KMS-11 (cell line): ENCODE data around the gene DNAAF3.
"Not testable (repeated sequence)": the region's sequence is repeated elsewhere in the genome, so short reads cannot be mapped to it uniquely, and the experiment has no call there.

Experiments
- H2AFZ ChIP-seq: fragments of 200-600 bp; sonication (generic); 2 replicates; pipeline ENCODE4 v1.6.1; 2016; ENCODE audit warnings: antibody characterized with exemption, mixed run types, low read depth
- H3K27ac ChIP-seq: fragments of 200-600 bp; sonication (generic); 2 replicates; pipeline ENCODE4 v1.6.1; 2016; ENCODE audit warnings: mild to moderate bottlenecking, mixed run types
- H3K27me3 ChIP-seq: fragments of 200-600 bp; sonication (generic); 2 replicates; pipeline ENCODE4 v1.6.1; 2017; ENCODE audit warnings: mild to moderate bottlenecking, low read depth, mixed run types, moderate library complexity; ENCODE audit not compliant: insufficient read depth
- H3K36me3 ChIP-seq: fragments of 200-600 bp; sonication (generic); 2 replicates; pipeline ENCODE4 v1.6.1; 2017; ENCODE audit warnings: mild to moderate bottlenecking, mixed run types; ENCODE audit not compliant: insufficient read depth
- H3K4me1 ChIP-seq: fragments of 200-600 bp; sonication (generic); 2 replicates; pipeline ENCODE4 v1.6.1; 2016; ENCODE audit warnings: mild to moderate bottlenecking, low read depth, mixed run types; ENCODE audit not compliant: poor library complexity, severe bottlenecking
- H3K4me2 ChIP-seq: fragments of 200-600 bp; sonication (generic); 2 replicates; pipeline ENCODE4 v1.7.0; 2016; ENCODE audit warnings: mild to moderate bottlenecking, mixed run types
- H3K4me3 ChIP-seq: fragments of 200-600 bp; sonication (generic); IDR thresholded peaks from 2 replicates; pipeline ENCODE4 v1.6.1; 2017; ENCODE audit warnings: low read depth, low read length, mixed read lengths; ENCODE audit not compliant: insufficient read depth
- H3K79me2 ChIP-seq: fragments of 200-600 bp; sonication (generic); 2 replicates; pipeline ENCODE4 v1.6.1; 2016; ENCODE audit warnings: low read depth, mixed run types; ENCODE audit not compliant: insufficient read depth
- H3K9ac ChIP-seq: fragments of 200-600 bp; sonication (generic); 2 replicates; pipeline ENCODE4 v1.6.1; 2016; ENCODE audit warnings: mild to moderate bottlenecking, mixed run types
- H4K20me1 ChIP-seq: fragments of 200-600 bp; sonication (generic); 2 replicates; pipeline ENCODE4 v1.6.1; 2016; ENCODE audit warnings: mild to moderate bottlenecking, mixed run types; ENCODE audit not compliant: insufficient read depth
- CTCF ChIP-seq: fragments of 200-600 bp; sonication (generic); conservative IDR thresholded peaks from 2 replicates; pipeline ENCODE4 v1.6.1; 2017; ENCODE audit warnings: low read depth, mild to moderate bottlenecking, antibody characterized with exemption, low read length, moderate library complexity, mixed read lengths

DNAAF3 gene

DNA sequence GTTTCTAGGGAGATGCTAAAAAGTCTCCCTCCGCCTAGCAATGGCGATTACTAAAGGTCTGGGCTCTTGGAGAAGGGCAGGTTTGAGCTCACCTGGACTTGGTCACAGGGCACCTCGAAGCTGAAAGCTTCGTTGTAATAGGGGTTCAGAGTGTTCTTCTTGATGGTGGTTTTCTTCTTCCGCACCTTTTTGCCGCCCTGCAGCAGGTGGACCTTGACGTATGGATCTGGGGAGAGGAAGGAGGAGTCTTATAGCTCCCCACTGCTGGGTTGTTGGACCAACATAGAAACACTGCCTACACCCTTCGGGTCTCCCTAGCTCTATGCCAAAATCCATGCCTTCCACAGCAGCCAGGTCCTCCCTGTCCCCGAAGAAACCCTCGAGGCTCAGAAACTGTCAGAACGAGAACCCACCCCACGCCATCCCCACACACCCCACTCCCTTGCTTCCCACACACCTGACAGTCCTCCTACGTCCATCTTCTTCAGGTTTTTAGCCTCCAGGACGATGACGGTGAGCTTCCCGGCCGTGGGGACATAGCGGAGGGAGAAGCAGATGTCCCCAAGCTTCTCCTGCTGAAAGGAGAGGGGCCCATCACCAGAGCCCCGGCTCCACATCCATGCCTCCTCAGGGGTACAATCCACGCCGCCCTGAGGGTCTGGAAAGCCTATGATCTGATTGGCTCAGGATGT, 8.2 kb upstream of the DNAAF3 start:
- Histone ChIP-seq H3K27ac (no peak overlapping the region), H2AFZ (no peak overlapping the region)
- no peak for TF ChIP-seq CTCF

GRCh38 chr19:55173714-55174409, 7.4 kb upstream of the DNAAF3 start:
- H3K36me3 ChIP-seq, result no peaks in the 10 kb centered on the region
- H3K4me2 ChIP-seq, result no peak overlapping the region
- no peak overlapping the region for H3K9ac ChIP-seq
- H4K20me1 ChIP-seq, result no peaks in the 10 kb centered on the region
- H3K27me3 ChIP-seq, result peaks cover 67% of the 10 kb centered on the region
- no peak overlapping the region for H2AFZ ChIP-seq
- H3K4me3 ChIP-seq, result no peak overlapping the region
- H3K27ac ChIP-seq, result no peak overlapping the region
- no peaks in the 10 kb centered on the region for H3K79me2 ChIP-seq
- TF ChIP-seq CTCF, result no peak
- H3K4me1 ChIP-seq, result no peaks in the 10 kb centered on the region

More for the DNA sequence above, 8.2 kb upstream of the DNAAF3 start:
- Histone ChIP-seq H3K9ac (no peak overlapping the region), H3K4me2 (no peak overlapping the region), H3K4me1 (no peaks in the 10 kb centered on the region), H4K20me1 (no peaks in the 10 kb centered on the region), H3K79me2 (no peaks in the 10 kb centered on the region), H3K4me3 (no peak overlapping the region), H3K27me3 (peaks cover 63% of the 10 kb centered on the region), H3K36me3 (no peaks in the 10 kb centered on the region)

GRCh38 chr19:55173186-55173713, 6.8 kb upstream of the DNAAF3 start:
- Histone ChIP-seq H3K36me3 (no peaks in the 10 kb centered on the region), H3K9ac (no peak overlapping the region), H3K4me2 (no peak overlapping the region), H3K4me3 (no peak overlapping the region), H4K20me1 (no peaks in the 10 kb centered on the region), H3K27me3 (peaks cover 70% of the 10 kb centered on the region), H3K4me1 (no peaks in the 10 kb centered on the region), H3K27ac (no peak overlapping the region), H3K79me2 (no peaks in the 10 kb centered on the region), H2AFZ (no peak overlapping the region)
- TF ChIP-seq CTCF, result no peak

- Histone ChIP-seq H4K20me1 (no peaks in the 10 kb centered on the region), H3K27ac (no peak overlapping the region), H3K4me1 (no peaks in the 10 kb centered on the region), H3K36me3 (no peaks in the 10 kb centered on the region), H3K4me3 (no peak overlapping the region), H3K79me2 (no peaks in the 10 kb centered on the region), H3K4me2 (no peak overlapping the region), H2AFZ (no peak overlapping the region), H3K9ac (no peak overlapping the region), H3K27me3 (peaks cover 69% of the 10 kb centered on the region)
- TF ChIP-seq CTCF, result no peak
Measured at GRCh38 chr19:55172741-55173140, 6.3 kb upstream of the DNAAF3 start.

DNA sequence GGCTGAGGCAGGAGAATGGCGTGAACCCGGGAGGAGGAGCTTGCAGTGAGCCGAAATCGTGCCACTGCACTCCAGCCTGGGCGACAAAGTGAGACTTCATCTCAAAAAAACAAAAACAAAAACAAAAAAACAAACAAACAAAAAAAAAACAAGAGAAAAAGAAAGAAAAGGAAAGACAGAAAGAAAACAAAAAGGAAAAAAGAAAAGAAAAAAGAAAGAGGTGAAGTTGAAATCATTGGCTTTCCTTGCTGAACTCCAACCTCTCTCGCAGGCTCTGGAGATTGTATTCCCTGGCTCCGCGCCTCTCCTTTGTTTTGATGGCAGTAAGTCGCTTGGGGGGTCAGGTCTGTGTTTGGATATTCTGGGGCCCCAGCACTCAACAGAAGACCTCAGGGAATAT, 5.9 kb upstream of the DNAAF3 start:
- H3K27me3 ChIP-seq, result peaks cover 70% of the 10 kb centered on the region
- H2AFZ ChIP-seq, H3K4me1 ChIP-seq, H3K36me3 ChIP-seq, H3K4me2 ChIP-seq, H3K79me2 ChIP-seq, H3K9ac ChIP-seq, H3K27ac ChIP-seq, H3K4me3 ChIP-seq, H4K20me1 ChIP-seq: not testable (repeated sequence)
